ENCODE data around the gene IQCB1. TPM values are rescaled to one million over a fixed set of nuclear protein-coding genes. Genes with fewer than 3 reads are reported as not detected.

IQCB1 gene
- total and polyA plus RNA-seq, 4 experiments from 2014 or later, result 18.7 to 38.2 (median 30.1) TPM

GRCh38 chr3:121758727-121759450 is 76.0 kb downstream of the IQCB1 start:
- Mint-ChIP-seq H3K36me3 (no peaks in the 10 kb centered on the region), H3K4me3 (no peak overlapping the region), H3K27ac (no peak overlapping the region), H3K9me3 (peaks cover 0 to 2% (median 0%) of the 10 kb centered on the region in 8 donors), H3K27me3 (peaks cover 0 to 1% of the 10 kb centered on the region in 2 donors), H3K4me1 (no peaks in the 10 kb centered on the region)
- Histone ChIP-seq H3K27ac (ENCODE audit: low read depth, low read length) (no peak overlapping the region), H3K4me3 (ENCODE audit: low read length in 2 of 2) (no peak overlapping the region), H3K4me1 (ENCODE audit: insufficient read depth, low read length) (no peaks in the 10 kb centered on the region), H3K36me3 (ENCODE audit: insufficient read depth, low read length) (no peaks in the 10 kb centered on the region), H3K27me3 (ENCODE audit: insufficient read depth, low read length) (no peaks in the 10 kb centered on the region), H3K9me3 (ENCODE audit: control insufficient read depth in 1 of 2, low read length in 2 of 2) (no peaks in the 10 kb centered on the region)
- ChIA-PET CTCF (ENCODE audit: partially characterized antibody) (no interaction called here), POLR2A (ENCODE audit: partially characterized antibody) (no interaction called here)
- intact Hi-C loops (cut with micrococcal nuclease), result no loop called here
- DNase-seq, result no peak

GRCh38 chr3:121757812-121758545 is 76.9 kb downstream of the IQCB1 start:
- POLR2A ChIA-PET (ENCODE audit: partially characterized antibody), result no interaction called here
- Histone ChIP-seq H3K4me1 (ENCODE audit: insufficient read depth, low read length) (no peaks in the 10 kb centered on the region), H3K4me3 (ENCODE audit: low read length in 2 of 2) (no peak overlapping the region), H3K9me3 (ENCODE audit: control insufficient read depth in 1 of 2, low read length in 2 of 2) (no peaks in the 10 kb centered on the region), H3K27ac (ENCODE audit: low read depth, low read length) (no peak overlapping the region), H3K27me3 (ENCODE audit: insufficient read depth, low read length) (no peaks in the 10 kb centered on the region), H3K36me3 (ENCODE audit: insufficient read depth, low read length) (no peaks in the 10 kb centered on the region)
- CTCF ChIA-PET (ENCODE audit: partially characterized antibody), result no interaction called here
- intact Hi-C loops (cut with micrococcal nuclease), result no loop called here
- H3K36me3 Mint-ChIP-seq, result no peaks in the 10 kb centered on the region
- H3K27me3 Mint-ChIP-seq, result peaks cover 0 to 1% of the 10 kb centered on the region in 2 donors
- no peaks in the 10 kb centered on the region for H3K4me1 Mint-ChIP-seq
- peaks cover 0 to 2% (median 0%) of the 10 kb centered on the region in 8 donors for H3K9me3 Mint-ChIP-seq
- H3K4me3 Mint-ChIP-seq, result no peak overlapping the region
- no peak overlapping the region for H3K27ac Mint-ChIP-seq
- no peak for DNase-seq

DNA sequence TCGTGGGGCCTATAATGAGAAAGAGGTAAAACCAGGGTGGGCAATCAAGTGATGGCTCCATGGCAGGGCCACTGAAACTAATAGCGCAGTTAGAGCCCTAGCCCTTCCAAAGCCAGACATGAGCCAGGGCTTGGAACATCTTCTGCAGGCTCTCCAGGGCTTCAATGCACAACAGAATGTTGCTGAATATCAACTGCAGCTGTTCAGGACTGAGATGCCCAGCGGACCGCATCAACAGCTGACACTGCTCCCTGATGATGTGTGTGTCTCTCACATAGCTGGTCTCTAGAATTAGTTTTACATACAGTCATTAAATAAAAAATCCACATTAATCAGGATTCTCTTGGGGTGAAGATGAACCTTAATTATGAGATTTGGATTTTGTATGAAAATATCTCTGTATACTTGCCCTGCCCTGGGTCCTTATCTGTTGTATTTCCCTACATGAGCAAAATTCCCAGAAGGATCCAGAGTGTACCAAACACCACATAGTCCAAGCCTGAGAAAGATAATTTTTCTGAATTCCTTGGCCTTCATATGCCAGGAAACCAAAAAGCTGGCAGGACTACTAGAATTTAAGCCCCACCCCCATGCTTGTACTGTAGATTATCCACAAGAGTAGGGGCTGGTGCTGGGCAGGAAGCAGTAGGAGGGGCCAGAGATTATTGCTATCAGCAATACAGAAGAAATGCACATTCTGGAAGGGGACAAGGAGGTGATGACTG is 77.6 kb downstream of the IQCB1 start:
- intact Hi-C loops (cut with micrococcal nuclease), result no loop called here
- Histone ChIP-seq H3K36me3 (ENCODE audit: insufficient read depth, low read length) (no peaks in the 10 kb centered on the region), H3K27me3 (ENCODE audit: insufficient read depth, low read length) (no peaks in the 10 kb centered on the region), H3K9me3 (ENCODE audit: control insufficient read depth in 1 of 2, low read length in 2 of 2) (no peaks in the 10 kb centered on the region), H3K27ac (ENCODE audit: low read depth, low read length) (no peak overlapping the region), H3K4me1 (ENCODE audit: insufficient read depth, low read length) (no peaks in the 10 kb centered on the region), H3K4me3 (ENCODE audit: low read length in 2 of 2) (no peak overlapping the region)
- DNase-seq, result no peak
- Mint-ChIP-seq H3K27me3 (peaks cover 0 to 1% of the 10 kb centered on the region in 2 donors), H3K27ac (no peak overlapping the region), H3K4me3 (no peak overlapping the region), H3K36me3 (no peaks in the 10 kb centered on the region), H3K9me3 (peaks cover 0 to 2% (median 0%) of the 10 kb centered on the region in 8 donors), H3K4me1 (no peaks in the 10 kb centered on the region)
- ChIA-PET POLR2A (ENCODE audit: partially characterized antibody) (no interaction called here), CTCF (ENCODE audit: partially characterized antibody) (no interaction called here)

DNA sequence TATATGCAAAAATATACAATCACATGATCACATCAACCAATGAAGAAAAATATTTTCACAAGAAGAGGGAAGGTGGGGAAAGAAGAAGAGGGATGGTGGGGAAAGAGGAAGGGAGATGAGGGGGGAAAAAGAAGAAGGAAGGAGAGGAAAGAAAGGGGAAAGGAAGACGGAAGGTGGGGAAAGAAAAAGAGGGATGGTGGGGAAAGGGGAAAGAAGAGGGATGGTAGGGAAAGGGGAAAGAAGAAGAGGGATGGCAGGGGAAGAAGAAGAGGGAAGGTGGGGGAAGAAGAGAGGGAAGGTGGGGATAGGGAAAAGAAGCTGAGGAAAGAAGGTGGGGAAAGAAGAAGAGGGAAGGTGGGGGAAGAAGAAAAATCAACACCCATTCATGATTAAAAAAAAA is 82.1 kb downstream of the IQCB1 start:
- ChIA-PET CTCF (ENCODE audit: partially characterized antibody) (no interaction called here), POLR2A (ENCODE audit: partially characterized antibody) (no interaction called here)
- H3K27ac Mint-ChIP-seq, result no peak overlapping the region

GRCh38 chr3:121752261-121752660 is 82.6 kb downstream of the IQCB1 start:
- no peaks in the 10 kb centered on the region for H3K9me3 Mint-ChIP-seq
- CTCF ChIA-PET (ENCODE audit: partially characterized antibody), result interaction anchor here (0.9 kb wide), 1 partner anchor 16 kb away, joined by 3 read pairs; no protein-coding TSS in a partner anchor
- Histone ChIP-seq H3K36me3 (ENCODE audit: insufficient read depth, low read length) (no peaks in the 10 kb centered on the region), H3K9me3 (ENCODE audit: control insufficient read depth in 1 of 2, low read length in 2 of 2) (no peaks in the 10 kb centered on the region), H3K27ac (ENCODE audit: low read depth, low read length) (no peak overlapping the region), H3K27me3 (ENCODE audit: insufficient read depth, low read length) (no peaks in the 10 kb centered on the region), H3K4me1 (ENCODE audit: insufficient read depth, low read length) (peaks cover 23% of the 10 kb centered on the region), H3K4me3 (ENCODE audit: low read length in 2 of 2) (no peak overlapping the region)
- H3K27ac Mint-ChIP-seq, result peak overlapping the region in 1 of 7 donors; percentile 1
- DNase-seq, result no peak
- peaks cover 3 to 4% (median 4%) of the 10 kb centered on the region in 4 donors for H3K4me1 Mint-ChIP-seq
- H3K4me3 Mint-ChIP-seq, result no peak overlapping the region
- intact Hi-C loops (cut with micrococcal nuclease), result no loop called here
- POLR2A ChIA-PET (ENCODE audit: partially characterized antibody), result no interaction called here
- peaks cover 7% of the 10 kb centered on the region in 2 donors for H3K27me3 Mint-ChIP-seq
- H3K36me3 Mint-ChIP-seq, result no peaks in the 10 kb centered on the region

More for the DNA sequence above, 82.1 kb downstream of the IQCB1 start:
- intact Hi-C loops (cut with micrococcal nuclease), result no loop called here
- H3K4me3 Mint-ChIP-seq, result no peak overlapping the region
- Histone ChIP-seq H3K4me3 (ENCODE audit: low read length in 2 of 2) (no peak overlapping the region), H3K36me3 (ENCODE audit: insufficient read depth, low read length) (no peaks in the 10 kb centered on the region), H3K4me1 (ENCODE audit: insufficient read depth, low read length) (peaks cover 18% of the 10 kb centered on the region), H3K27ac (ENCODE audit: low read depth, low read length) (no peak overlapping the region), H3K9me3 (ENCODE audit: control insufficient read depth in 1 of 2, low read length in 2 of 2) (no peaks in the 10 kb centered on the region), H3K27me3 (ENCODE audit: insufficient read depth, low read length) (no peaks in the 10 kb centered on the region)
- no peak for DNase-seq
- no peaks in the 10 kb centered on the region for H3K9me3 Mint-ChIP-seq
- no peaks in the 10 kb centered on the region for H3K36me3 Mint-ChIP-seq
- peaks cover 7% of the 10 kb centered on the region in 2 donors for H3K27me3 Mint-ChIP-seq
- H3K4me1 Mint-ChIP-seq, result peaks cover 0 to 2% (median 0%) of the 10 kb centered on the region in 4 donors

- Mint-ChIP-seq H3K36me3 (no peaks in the 10 kb centered on the region), H3K27me3 (peaks cover 6 to 7% of the 10 kb centered on the region in 2 donors), H3K4me3 (no peak overlapping the region), H3K27ac (no peak overlapping the region), H3K4me1 (peaks cover 4 to 6% (median 4%) of the 10 kb centered on the region in 4 donors), H3K9me3 (no peaks in the 10 kb centered on the region)
- Histone ChIP-seq H3K27me3 (ENCODE audit: insufficient read depth, low read length) (no peaks in the 10 kb centered on the region), H3K36me3 (ENCODE audit: insufficient read depth, low read length) (no peaks in the 10 kb centered on the region), H3K9me3 (ENCODE audit: control insufficient read depth in 1 of 2, low read length in 2 of 2) (no peaks in the 10 kb centered on the region), H3K4me3 (ENCODE audit: low read length in 2 of 2) (peak overlapping the region; percentile 51 to 86), H3K27ac (ENCODE audit: low read depth, low read length) (peak overlapping the region; percentile 99), H3K4me1 (ENCODE audit: insufficient read depth, low read length) (peaks cover 29% of the 10 kb centered on the region)
- ChIA-PET POLR2A (ENCODE audit: partially characterized antibody) (interaction anchor here (0.6 to 2.7 kb wide), 8 partner anchors 17 to 1044 kb away, joined by 3 to 33 read pairs (median 4); partner anchors contain the start of genes EAF2, HCLS1, HSPBAP1 and IQCB1), CTCF (ENCODE audit: partially characterized antibody) (interaction anchor here (1.7 to 1.8 kb wide), 2 partner anchors 10 to 89 kb away, joined by 4 to 7 read pairs; partner anchors contain the start of gene HCLS1)
- intact Hi-C loops (cut with micrococcal nuclease), result no loop called here
- DNase-seq, result no peak
Measured at GRCh38 chr3:121750087-121750415, 84.8 kb downstream of the IQCB1 start.
